HCT116 (cell line): ENCODE measurements around the gene OR2B2. TPM values are rescaled to one million over a fixed set of nuclear protein-coding genes. Genes with fewer than 3 reads are reported as not detected.

ENCODE experiments used
- ATAC-seq: fragments of 200-7000 bp; cut with Tn5 transposase; 2 replicates; pipeline ENCODE4 v1.9.1; 2020; ENCODE audit warnings: mild to moderate bottlenecking, moderate library complexity
- BruUV-seq: library from RNA; stranded (reverse); fragments of 400-500 nt; replicated peaks from 2 replicates; lab custom pipeline; 2021; lab: Mats Ljungman, UMichigan
- CTCF ChIA-PET: fragments of 300-600 bp; sonication (Branson Sonifier 250); formaldehyde crosslinking; loops from one replicate; lab custom pipeline; 2021; ENCODE audit warnings: antibody characterized with exemption; lab: Charles Lee
- POLR2A ChIA-PET: fragments of 300-600, 350-600 bp; sonication (Branson Sonifier 250); formaldehyde crosslinking; loops from one replicate; lab custom pipeline; 2021; ENCODE audit warnings: antibody characterized with exemption; lab: Charles Lee
- RAD21 ChIA-PET, 2 experiments: fragments of 300-600 bp; sonication (Branson Sonifier 250); formaldehyde crosslinking; loops; one replicate each; lab custom pipeline; 2023; ENCODE audit warnings: low total read pairs in 2 of 2; ENCODE audit not compliant: uncharacterized antibody in 2 of 2, unreplicated experiment in 2 of 2, low non-redundant PET in 1 of 2; lab: Charles Lee
- DNase-seq: peaks from one replicate; pipeline ENCODE4 v3.0.0-alpha.2; 2010; ENCODE audit warnings: low read depth, low spot score
- H2AFZ ChIP-seq: fragments of 200-600 bp; shearing (Covaris generic), sonication (generic); 2 replicates; pipeline ENCODE4 v1.6.1; 2017; ENCODE audit warnings: low read depth, mixed run types, mixed read lengths, antibody characterized with exemption, low read length; ENCODE audit not compliant: poor library complexity, severe bottlenecking
- H3K27ac ChIP-seq: 2 replicates; pipeline ENCODE4 v1.5.1; 2012; ENCODE audit warnings: low read depth, low read length
- H3K27me3 ChIP-seq: fragments of 200-600 bp; sonication (generic); 2 replicates; pipeline ENCODE4 v1.6.1; 2016; ENCODE audit warnings: mixed run types, low read length, mixed read lengths; ENCODE audit not compliant: insufficient read depth
- H3K36me3 ChIP-seq, 2 experiments: fragments of 200-500 bp in 1 of 2; fragments of 200-600 bp in 1 of 2; sonication (Bioruptor generic) in 1 of 2; sonication (generic) in 1 of 2; 2 replicates each; pipeline versions ENCODE4 v1.5.1 to v1.6.1; 2014 to 2016; ENCODE audit warnings: low read length in 2 of 2, inconsistent platforms in 1 of 2, mixed read lengths in 1 of 2, mixed run types in 1 of 2; ENCODE audit not compliant: insufficient read depth in 2 of 2, control insufficient read depth in 1 of 2
- H3K4me1 ChIP-seq, 2 experiments: fragments of 200-600 bp in 1 of 2; sonication (generic) in 1 of 2; 2 replicates each; pipeline versions ENCODE4 v1.5.1 to v1.6.1; 2012 to 2017; ENCODE audit warnings: low read length in 2 of 2, inconsistent platforms in 1 of 2, mild to moderate bottlenecking in 1 of 2, mixed read lengths in 1 of 2, mixed run types in 1 of 2, moderate library complexity in 1 of 2; ENCODE audit not compliant: insufficient read depth in 2 of 2, control insufficient read depth in 1 of 2
- H3K4me2 ChIP-seq: fragments of 200-600 bp; sonication (generic); 2 replicates; pipeline ENCODE4 v1.6.1; 2017; ENCODE audit warnings: mixed run types, low read length, mixed read lengths
- H3K4me3 ChIP-seq, 2 experiments: fragments of 200-600 bp in 1 of 2; sonication (generic) in 1 of 2; replicated peaks in 1 of 2; 2 replicates each; pipeline ENCODE4 v1.5.1; 2011 to 2016; ENCODE audit warnings: low read length in 2 of 2, control low read depth in 1 of 2, low read depth in 1 of 2, mild to moderate bottlenecking in 1 of 2, mixed read lengths in 1 of 2, mixed run types in 1 of 2
- H3K79me2 ChIP-seq: fragments of 200-600 bp; sonication (generic); 2 replicates; pipeline ENCODE4 v1.6.1; 2017; ENCODE audit warnings: mild to moderate bottlenecking, mixed run types, low read length, moderate library complexity, mixed read lengths; ENCODE audit not compliant: insufficient read depth
- H3K9ac ChIP-seq: fragments of 200-600 bp; sonication (generic); 2 replicates; pipeline ENCODE4 v1.6.1; 2016; ENCODE audit warnings: low read length, mixed read lengths
- H3K9me2 ChIP-seq: fragments of 200-600 bp; sonication (generic), shearing (Covaris generic); 2 replicates; pipeline ENCODE4 v1.6.1; 2017; ENCODE audit warnings: mixed run types, mild to moderate bottlenecking, moderate library complexity; ENCODE audit not compliant: insufficient read depth
- H3K9me3 ChIP-seq, 2 experiments: fragments of 200-500 bp in 1 of 2; fragments of 200-600 bp in 1 of 2; sonication (Bioruptor generic) in 1 of 2; sonication (generic) in 1 of 2; 2 replicates each; pipeline ENCODE4 v1.6.1; 2014 to 2017; ENCODE audit warnings: low read length in 2 of 2, mixed read lengths in 2 of 2, inconsistent platforms in 1 of 2, low read depth in 1 of 2, mild to moderate bottlenecking in 1 of 2, mixed run types in 1 of 2, moderate library complexity in 1 of 2; ENCODE audit not compliant: control insufficient read depth in 1 of 2, insufficient read depth in 1 of 2
- H4K20me1 ChIP-seq: fragments of 200-600 bp; sonication (generic), shearing (Covaris generic); 2 replicates; pipeline ENCODE4 v1.6.1; 2017; ENCODE audit warnings: mixed run types, mild to moderate bottlenecking, moderate library complexity; ENCODE audit not compliant: insufficient read depth
- CTCF ChIP-seq, 3 experiments: fragments of 200-600 bp in 1 of 3; sonication (generic) in 1 of 3; IDR thresholded peaks in 2 of 3; conservative IDR thresholded peaks in 1 of 3; 2 replicates each; pipeline ENCODE4 v1.5.1; 2012 to 2017; ENCODE audit warnings: low read depth in 2 of 3, low read length in 2 of 3, antibody characterized with exemption in 1 of 3, borderline replicate concordance in 1 of 3, control low read depth in 1 of 3, mild to moderate bottlenecking in 1 of 3, mixed read lengths in 1 of 3, mixed run types in 1 of 3, moderate library complexity in 1 of 3; ENCODE audit not compliant: insufficient read depth in 1 of 3
- EZH2phosphoT487 ChIP-seq: fragments of 200-600 bp; IDR thresholded peaks from 2 replicates; pipeline ENCODE4 v1.6.1; 2018; ENCODE audit warnings: antibody characterized with exemption, borderline replicate concordance
- POLR2AphosphoS5 ChIP-seq: IDR thresholded peaks from 2 replicates; pipeline ENCODE4 v1.6.1; 2011; ENCODE audit warnings: mild to moderate bottlenecking, low read depth, low read length, moderate library complexity
- SRF ChIP-seq: IDR thresholded peaks from 2 replicates; pipeline ENCODE4 v1.6.1; 2012; ENCODE audit warnings: low read depth
- YY1 ChIP-seq: IDR thresholded peaks from 2 replicates; pipeline ENCODE4 v1.6.1; 2011; ENCODE audit warnings: low read length, low read depth, moderate library complexity, mild to moderate bottlenecking; ENCODE audit not compliant: insufficient replicate concordance; ENCODE audit errors: extremely low read depth
- ZFX ChIP-seq: fragments of 450-650 bp; IDR thresholded peaks from 2 replicates; pipeline ENCODE4 v1.6.1; 2017
- intact Hi-C: fragments of 100-400 bp; cut with micrococcal nuclease; formaldehyde crosslinking; loops from 2 replicates; pipeline ENCODE4 v1.10.0; 2022
- total RNA-seq: library from RNA; stranded (reverse); gene quantifications from one replicate; pipeline ENCODE4 v1.2.1, GENCODE V29; 2021; ENCODE audit not compliant: unreplicated experiment
- TF ChIP-seq, protein P1 (sequence below): IDR thresholded peaks from 2 replicates; pipeline ENCODE4 v1.6.1; 2012

Gene OR2B2
- total RNA-seq, 1 experiment from 2014 or later: not detected

DNA sequence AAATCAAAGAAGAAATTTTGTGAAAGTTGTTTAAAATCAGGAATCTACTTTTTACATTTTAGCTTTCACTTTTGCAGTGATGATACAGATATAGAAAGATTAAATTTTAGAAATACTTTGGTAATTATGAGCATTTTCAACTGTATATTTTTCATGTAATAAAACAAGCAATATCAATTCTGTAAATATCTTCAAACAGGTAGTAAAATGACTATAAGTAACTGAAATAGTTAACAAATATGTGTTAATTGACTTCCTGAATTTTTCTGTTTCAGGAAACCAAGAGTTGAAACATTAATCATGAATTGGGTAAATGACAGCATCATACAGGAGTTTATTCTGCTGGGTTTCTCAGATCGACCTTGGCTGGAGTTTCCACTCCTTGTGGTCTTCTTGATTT, 44.7 kb upstream of the OR2B2 start, which contains the start of gene OR2B6 (continued):
- TF ChIP-seq CTCF (IDR thresholded peaks at IDR 0.05 in 2 of 3, conservative IDR thresholded peaks at IDR 0.05 in 1 of 3; ENCODE audit: borderline replicate concordance in 1 of 3, insufficient read depth in 1 of 3, low read depth in 2 of 3, low read length in 2 of 3) (no peak), POLR2AphosphoS5 (no peak), ZFX (no peak), SRF (no peak), YY1 (no peak)
- TF ChIP-seq, protein P1, sequence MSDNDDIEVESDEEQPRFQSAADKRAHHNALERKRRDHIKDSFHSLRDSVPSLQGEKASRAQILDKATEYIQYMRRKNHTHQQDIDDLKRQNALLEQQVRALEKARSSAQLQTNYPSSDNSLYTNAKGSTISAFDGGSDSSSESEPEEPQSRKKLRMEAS: no peak

DNA sequence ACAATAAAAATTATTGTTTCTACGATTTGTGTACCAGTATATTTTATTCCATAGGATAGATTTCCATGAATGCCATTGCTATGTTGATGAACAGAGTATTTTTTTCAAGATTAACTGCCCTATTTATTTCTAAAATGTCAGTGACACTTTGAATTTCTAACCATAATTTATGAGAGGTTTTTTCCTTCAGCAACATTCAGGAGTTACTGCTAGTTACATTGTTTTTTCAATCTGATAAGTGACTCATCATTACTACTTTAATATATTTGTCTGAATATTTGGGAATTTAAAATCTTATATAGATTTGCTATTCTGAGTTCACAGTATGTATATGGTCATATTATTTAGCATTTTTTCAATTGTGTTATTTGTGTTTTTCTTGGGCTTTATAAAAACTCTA, 38.8 kb upstream of the OR2B2 start:
- no peak for ATAC-seq
- H3K9ac ChIP-seq: no peak overlapping the region
- no peak overlapping the region for H3K4me2 ChIP-seq
- no peak overlapping the region for H3K27ac ChIP-seq
- no peak for DNase-seq
- no peaks in the 10 kb centered on the region for H3K79me2 ChIP-seq
- ChIA-PET POLR2A (no interaction called here), CTCF (no interaction called here), RAD21 (no interaction called here)
- no peaks in the 10 kb centered on the region for H3K9me3 ChIP-seq
- no peak overlapping the region for H3K4me3 ChIP-seq
- no peaks in the 10 kb centered on the region for H4K20me1 ChIP-seq
- no peaks in the 10 kb centered on the region for H3K36me3 ChIP-seq
- no peaks in the 10 kb centered on the region for H3K4me1 ChIP-seq
- no peak overlapping the region for H2AFZ ChIP-seq
- no TSS peak for BruUV-seq
- no peaks in the 10 kb centered on the region for H3K27me3 ChIP-seq
- TF ChIP-seq YY1: no peak
- TF ChIP-seq EZH2phosphoT487: no peak
- H3K9me2 ChIP-seq: no peaks in the 10 kb centered on the region
- intact Hi-C loops: no loop called here
